HepG2 (cell line): Measurements from ENCODE around the gene FAM124A. TPM values are rescaled to one million over a fixed set of nuclear protein-coding genes. Genes with fewer than 3 reads are reported as not detected.

Experiments used
- ATAC-seq: fragments of 200-7000 bp; cut with Tn5 transposase; 3 replicates; pipeline ENCODE4 v1.9.1; 2020; ENCODE audit warnings: mild to moderate bottlenecking, moderate library complexity
- BruUV-seq: library from RNA; stranded (reverse); fragments of 400-500 nt; replicated peaks from 2 replicates; lab custom pipeline; 2021; lab: Mats Ljungman, UMichigan
- CTCF ChIA-PET: fragments of 300-600 bp; formaldehyde crosslinking; extraction: SDS; loops from one replicate; lab custom pipeline; 2021; ENCODE audit warnings: low total read pairs, inconsistent platforms, low intra/inter-chr PET ratio; lab: Yijun Ruan, JAX
- POLR2A ChIA-PET: fragments of 350-600 bp; sonication (Branson Sonifier 250); formaldehyde crosslinking; loops from one replicate; lab custom pipeline; 2020; ENCODE audit warnings: antibody characterized with exemption, inconsistent platforms; lab: Yijun Ruan, JAX
- DNase-seq: peaks from one replicate; pipeline ENCODE4 v3.0.0-alpha.2; 2015; ENCODE audit warnings: low spot score
- FAIRE-seq: peaks from 3 replicates; lab custom pipeline; 2011; peaks lifted over from hg19 to GRCh38; lab: Jason Lieb, UNC
- H2AFZ ChIP-seq: one replicate; pipeline ENCODE4 v1.6.1; 2011; ENCODE audit warnings: low read length, inconsistent platforms
- H3K27ac ChIP-seq: fragments of 300-600 bp; 3 replicates; pipeline ENCODE4 v1.8.0; 2011; ENCODE audit warnings: mixed run types, mild to moderate bottlenecking, mixed read lengths, low read length, inconsistent platforms; ENCODE audit not compliant: insufficient read depth; ENCODE audit errors: extremely low read length
- H3K27me3 ChIP-seq, 2 experiments: fragments of 200-600 bp in 1 of 2; 2 replicates in 1 of 2; 3 replicates in 1 of 2; pipeline versions ENCODE4 v1.6.0 to v1.8.0; 2011; ENCODE audit warnings: low read length in 2 of 2, mild to moderate bottlenecking in 2 of 2, moderate library complexity in 2 of 2, inconsistent platforms in 1 of 2; ENCODE audit not compliant: insufficient read depth in 2 of 2, control insufficient read depth in 1 of 2
- H3K36me3 ChIP-seq, 2 experiments: fragments of 200-600 bp in 1 of 2; replicated peaks in 1 of 2; 2 replicates in 1 of 2; 3 replicates in 1 of 2; pipeline versions ENCODE4 v1.5.1 to v1.8.0; 2011; ENCODE audit warnings: low read length in 2 of 2, inconsistent platforms in 1 of 2; ENCODE audit not compliant: insufficient read depth in 2 of 2, control insufficient read depth in 1 of 2
- H3K4me1 ChIP-seq: 2 replicates; pipeline ENCODE4 v1.5.1; 2012; ENCODE audit warnings: low read length, inconsistent platforms; ENCODE audit not compliant: insufficient read depth
- H3K4me2 ChIP-seq: 2 replicates; pipeline ENCODE4 v1.6.0; 2011; ENCODE audit warnings: low read depth, low read length, inconsistent platforms
- H3K4me3 ChIP-seq, 3 experiments: fragments of 200-600 bp in 1 of 3; sonication (generic), shearing (Covaris generic) in 1 of 3; replicated peaks in 1 of 3; 2 replicates each; pipeline ENCODE4 v1.5.1; 2011 to 2016; ENCODE audit warnings: low read length in 3 of 3, inconsistent platforms in 2 of 3, low read depth in 2 of 3, mild to moderate bottlenecking in 2 of 3, control low read depth in 1 of 3, mixed read lengths in 1 of 3; ENCODE audit not compliant: insufficient read depth in 1 of 3
- H3K79me2 ChIP-seq: one replicate; pipeline ENCODE4 v1.6.1; 2011; ENCODE audit warnings: low read length, inconsistent platforms; ENCODE audit not compliant: insufficient read depth
- H3K9ac ChIP-seq: 2 replicates; pipeline ENCODE4 v1.6.0; 2011; ENCODE audit warnings: mild to moderate bottlenecking, low read depth, low read length, inconsistent platforms; ENCODE audit not compliant: insufficient read depth
- H3K9me3 ChIP-seq: 2 replicates; pipeline ENCODE4 v1.5.1; 2012; ENCODE audit warnings: mild to moderate bottlenecking, low read length
- H4K20me1 ChIP-seq: 2 replicates; pipeline ENCODE4 v1.6.0; 2011; ENCODE audit warnings: inconsistent platforms, mild to moderate bottlenecking, low read length, moderate library complexity; ENCODE audit not compliant: insufficient read depth
- CCDC6 ChIP-seq: sonication (generic); formaldehyde crosslinking; IDR thresholded peaks from 2 replicates; pipeline ENCODE4 v1.8.1; 2022; ENCODE audit warnings: mild to moderate bottlenecking, missing genetic modification reagents, moderate library complexity
- FOXM1 ChIP-seq: sonication (generic); formaldehyde crosslinking; IDR thresholded peaks from 2 replicates; pipeline ENCODE4 v1.5.0; 2020; ENCODE audit warnings: missing genetic modification reagents
- FOXO4 ChIP-seq: sonication (generic); formaldehyde crosslinking; conservative IDR thresholded peaks from 2 replicates; pipeline ENCODE4 v1.8.1; 2023; ENCODE audit warnings: missing genetic modification reagents
- ISX ChIP-seq: sonication (generic); formaldehyde crosslinking; conservative IDR thresholded peaks from 2 replicates; pipeline ENCODE4 v1.5.0; 2020; ENCODE audit warnings: missing genetic modification reagents
- JARID2 ChIP-seq: sonication (generic); formaldehyde crosslinking; IDR thresholded peaks from 2 replicates; pipeline ENCODE4 v1.8.1; 2023; ENCODE audit warnings: missing genetic modification reagents, inconsistent platforms; ENCODE audit not compliant: insufficient replicate concordance
- MAFG ChIP-seq: sonication (generic); formaldehyde crosslinking; IDR thresholded peaks from 2 replicates; pipeline ENCODE4 v1.5.1; 2020; ENCODE audit warnings: mild to moderate bottlenecking, missing genetic modification reagents
- MYC ChIP-seq: sonication (generic); formaldehyde crosslinking; IDR thresholded peaks from 2 replicates; pipeline ENCODE4 v1.9.0; 2021; ENCODE audit warnings: missing genetic modification reagents, borderline replicate concordance
- PITX1 ChIP-seq: sonication (generic); formaldehyde crosslinking; IDR thresholded peaks from 2 replicates; pipeline ENCODE4 v1.5.1; 2020; ENCODE audit warnings: mild to moderate bottlenecking, missing genetic modification reagents
- RCOR2 ChIP-seq: IDR thresholded peaks from 2 replicates; pipeline ENCODE4 v1.6.1; 2016; ENCODE audit warnings: missing biosample characterization, missing genetic modification reagents
- TSC22D2 ChIP-seq: sonication (generic); formaldehyde crosslinking; IDR thresholded peaks from 2 replicates; pipeline ENCODE4 v1.5.1; 2020; ENCODE audit warnings: missing genetic modification reagents, mild to moderate bottlenecking, borderline replicate concordance
- ZNF17 ChIP-seq: sonication (generic); formaldehyde crosslinking; IDR thresholded peaks from 2 replicates; pipeline ENCODE4 v1.5.0; 2020; ENCODE audit warnings: mild to moderate bottlenecking, missing genetic modification reagents
- ZNF460 ChIP-seq: sonication (generic); formaldehyde crosslinking; IDR thresholded peaks from 2 replicates; pipeline ENCODE4 v1.5.1; 2020; ENCODE audit warnings: missing genetic modification reagents, mild to moderate bottlenecking, borderline replicate concordance
- ZNF543 ChIP-seq: sonication (generic); formaldehyde crosslinking; IDR thresholded peaks from 2 replicates; pipeline ENCODE4 v1.4.0; 2020; ENCODE audit warnings: mild to moderate bottlenecking, missing genetic modification reagents
- ZNF660 ChIP-seq: sonication (generic); formaldehyde crosslinking; IDR thresholded peaks from 2 replicates; pipeline ENCODE4 v1.5.1; 2020; ENCODE audit warnings: mild to moderate bottlenecking, low read depth, missing genetic modification reagents, borderline replicate concordance
- ZNF7 ChIP-seq: IDR thresholded peaks from 2 replicates; pipeline ENCODE4 v1.6.1; 2016; ENCODE audit warnings: missing biosample characterization, missing genetic modification reagents
- WGBS: methylation state at CpG from one replicate; pipeline ENCODE4 v1.1.6; 2017; ENCODE audit warnings: low lambda C conversion rate; 5-methylcytosine and 5-hydroxymethylcytosine counted together
- in situ Hi-C: cut with HindIII; loops from 2 replicates; pipeline ENCODE4 v1.10.0; 2017; ENCODE audit warnings: low pct_unique_long_range_greater_than_20kb; ENCODE audit not compliant: extremely low pct_ligation_motif_present
- intact Hi-C: fragments of 100-400 bp; cut with micrococcal nuclease; formaldehyde crosslinking; loops from one replicate; pipeline ENCODE4 v1.10.0; 2022; ENCODE audit not compliant: unreplicated experiment
- polyA plus RNA-seq, 8 experiments: library from polyadenylated mRNA; depleted of rRNA in 3 of 8; stranded (reverse) in 7 of 8; unstranded in 1 of 8; fragments of >200 nt; fragmentation: Illumina TruSeq in 4 of 8; extraction: Trizol in 4 of 8; gene quantifications; 2 replicates each; pipeline versions ENCODE4 v1.2.1 to v1.2.3, GENCODE V29; 2011 to 2016; ENCODE audit warnings: low read depth in 4 of 8, missing spikeins in 1 of 8, mixed read lengths in 1 of 8; ENCODE audit not compliant: insufficient read depth in 1 of 8
- total RNA-seq, 5 experiments: library from RNA; depleted of rRNA; stranded (reverse); fragments of >200 nt; fragmentation: Illumina TruSeq; extraction: Trizol; gene quantifications; 2 replicates each; pipeline ENCODE4 v1.2.3, GENCODE V29; 2016; ENCODE audit warnings: low read depth in 1 of 5
- TF ChIP-seq, protein P1 (sequence below): sonication (generic); formaldehyde crosslinking; IDR thresholded peaks from 2 replicates; pipeline ENCODE4 v1.5.0; 2020; ENCODE audit warnings: mild to moderate bottlenecking, missing genetic modification reagents
- TF ChIP-seq, protein P2 (sequence below): sonication (generic); formaldehyde crosslinking; IDR thresholded peaks from 2 replicates; pipeline ENCODE4 v1.8.1; 2023; ENCODE audit warnings: missing genetic modification reagents, mild to moderate bottlenecking, borderline replicate concordance

Gene FAM124A
- total and polyA plus RNA-seq, 2 of the 13 experiments (the other 11 are each of a cell fraction or from before 2014, with no cell fraction given), result not detected

DNA sequence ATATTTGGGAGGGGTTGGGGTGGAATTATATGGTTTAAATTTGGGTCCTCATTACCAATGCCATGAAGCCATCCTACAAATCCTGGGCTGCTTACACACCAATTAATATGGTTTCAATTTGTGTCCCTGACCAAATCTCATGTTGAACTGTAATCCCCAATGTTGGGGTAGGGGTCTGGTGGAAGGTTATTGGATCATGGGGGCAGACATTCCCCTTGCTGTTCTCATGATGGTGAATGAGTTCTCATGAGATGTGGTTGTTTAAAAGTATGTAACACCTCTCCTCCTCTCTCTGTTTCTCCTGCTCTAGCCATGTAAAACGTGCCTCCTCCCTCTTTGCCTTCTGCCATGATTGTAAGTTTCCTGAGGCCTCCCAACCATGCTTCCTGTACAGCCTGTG, 46.6 kb upstream of the FAM124A start:
- ATAC-seq (no peak), FAIRE-seq (no peak), DNase-seq (no peak)
- ChIA-PET CTCF (no interaction called here), POLR2A (no interaction called here)
- no peaks in the 10 kb centered on the region for H3K9me3 ChIP-seq
- H3K4me1 ChIP-seq, result no peaks in the 10 kb centered on the region
- peaks cover 0 to 3% of the 10 kb centered on the region in 2 experiments; a peak in 1 of 5 replicates for H3K27me3 ChIP-seq
- H3K4me2 ChIP-seq, result no peak overlapping the region
- BruUV-seq, result no TSS peak
- no peaks in the 10 kb centered on the region for H3K79me2 ChIP-seq
- no peak overlapping the region for H3K27ac ChIP-seq
- WGBS, result 0% methylated on average over 1 of the region's 1 CpG
- no peak for TF ChIP-seq RCOR2 (CRISPR knock-in tag)
- no peak for TF ChIP-seq FOXO4 (CRISPR knock-in tag)
- no peak for TF ChIP-seq CCDC6 (CRISPR knock-in tag)
- no peak for TF ChIP-seq FOXM1
- no peak for TF ChIP-seq ZNF460 (CRISPR knock-in tag)
- no peak for TF ChIP-seq ISX
- intact Hi-C loops, result no loop called here
- H3K9ac ChIP-seq, result no peak overlapping the region
- H3K36me3 ChIP-seq, result no peaks in the 10 kb centered on the region
- in situ Hi-C loops, result no loop called here
- no peak overlapping the region for H3K4me3 ChIP-seq
- no peak overlapping the region for H2AFZ ChIP-seq
- H4K20me1 ChIP-seq, result no peaks in the 10 kb centered on the region

DNA sequence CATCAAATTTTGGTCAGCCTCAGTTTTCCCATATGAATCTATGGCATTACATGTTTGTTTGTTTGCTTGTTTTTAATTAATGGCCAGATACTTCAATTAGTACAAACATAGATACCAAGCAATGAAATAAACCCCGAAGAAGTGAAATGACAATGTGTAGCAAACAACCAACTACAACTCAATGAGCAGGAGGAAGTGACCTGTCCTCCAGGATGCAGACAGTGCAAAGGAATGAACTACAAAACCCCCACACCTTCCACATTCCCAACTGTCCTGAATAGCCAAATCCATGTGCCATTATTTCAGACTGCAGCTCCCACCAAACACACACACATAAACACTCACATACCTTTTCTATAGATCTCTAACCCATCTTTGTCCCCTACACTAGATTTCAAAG, 45.0 kb upstream of the FAM124A start:
- DNase-seq (no peak), FAIRE-seq (no peak), ATAC-seq (no peak)
- no peak overlapping the region for H2AFZ ChIP-seq
- no peak overlapping the region for H3K27ac ChIP-seq
- CTCF ChIA-PET, result no interaction called here
- no TSS peak for BruUV-seq
- no peaks in the 10 kb centered on the region for H3K9me3 ChIP-seq
- H3K4me2 ChIP-seq, result no peak overlapping the region
- H3K9ac ChIP-seq, result no peak overlapping the region
- intact Hi-C loops, result no loop called here
- peaks cover 0 to 3% of the 10 kb centered on the region in 2 experiments; a peak in 1 of 5 replicates for H3K27me3 ChIP-seq
- POLR2A ChIA-PET, result no interaction called here
- no peak overlapping the region for H3K4me3 ChIP-seq
- WGBS, result 47% methylated on average over 1 of the region's 1 CpG
- no peaks in the 10 kb centered on the region for H3K36me3 ChIP-seq
- in situ Hi-C loops, result no loop called here
- no peaks in the 10 kb centered on the region for H3K4me1 ChIP-seq
- H3K79me2 ChIP-seq, result no peaks in the 10 kb centered on the region
- H4K20me1 ChIP-seq, result no peaks in the 10 kb centered on the region
- TF ChIP-seq ZNF543 (CRISPR knock-in tag) (no peak), ZNF7 (CRISPR knock-in tag) (no peak), MYC (no peak), ZNF660 (no peak), MAFG (CRISPR knock-in tag) (no peak), TSC22D2 (CRISPR knock-in tag) (no peak), PITX1 (CRISPR knock-in tag) (no peak), ZNF17 (no peak), JARID2 (CRISPR knock-in tag) (no peak)
- TF ChIP-seq, protein P1, sequence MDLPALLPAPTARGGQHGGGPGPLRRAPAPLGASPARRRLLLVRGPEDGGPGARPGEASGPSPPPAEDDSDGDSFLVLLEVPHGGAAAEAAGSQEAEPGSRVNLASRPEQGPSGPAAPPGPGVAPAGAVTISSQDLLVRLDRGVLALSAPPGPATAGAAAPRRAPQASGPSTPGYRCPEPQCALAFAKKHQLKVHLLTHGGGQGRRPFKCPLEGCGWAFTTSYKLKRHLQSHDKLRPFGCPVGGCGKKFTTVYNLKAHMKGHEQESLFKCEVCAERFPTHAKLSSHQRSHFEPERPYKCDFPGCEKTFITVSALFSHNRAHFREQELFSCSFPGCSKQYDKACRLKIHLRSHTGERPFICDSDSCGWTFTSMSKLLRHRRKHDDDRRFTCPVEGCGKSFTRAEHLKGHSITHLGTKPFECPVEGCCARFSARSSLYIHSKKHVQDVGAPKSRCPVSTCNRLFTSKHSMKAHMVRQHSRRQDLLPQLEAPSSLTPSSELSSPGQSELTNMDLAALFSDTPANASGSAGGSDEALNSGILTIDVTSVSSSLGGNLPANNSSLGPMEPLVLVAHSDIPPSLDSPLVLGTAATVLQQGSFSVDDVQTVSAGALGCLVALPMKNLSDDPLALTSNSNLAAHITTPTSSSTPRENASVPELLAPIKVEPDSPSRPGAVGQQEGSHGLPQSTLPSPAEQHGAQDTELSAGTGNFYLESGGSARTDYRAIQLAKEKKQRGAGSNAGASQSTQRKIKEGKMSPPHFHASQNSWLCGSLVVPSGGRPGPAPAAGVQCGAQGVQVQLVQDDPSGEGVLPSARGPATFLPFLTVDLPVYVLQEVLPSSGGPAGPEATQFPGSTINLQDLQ, result no peak
- TF ChIP-seq, protein P2, sequence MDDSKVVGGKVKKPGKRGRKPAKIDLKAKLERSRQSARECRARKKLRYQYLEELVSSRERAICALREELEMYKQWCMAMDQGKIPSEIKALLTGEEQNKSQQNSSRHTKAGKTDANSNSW (CRISPR knock-in tag), result no peak
